H1 (cell line): ENCODE data around the gene FGF4. TPM values are rescaled to one million over a fixed set of nuclear protein-coding genes. Genes with fewer than 3 reads are reported as not detected.

ENCODE experiments used
- CTCF ChIA-PET: fragments of 300-600 bp; sonication (Branson Sonifier 250); formaldehyde crosslinking; loops from one replicate; lab custom pipeline; 2021; ENCODE audit not compliant: partially characterized antibody; lab: Charles Lee
- POLR2A ChIA-PET: fragments of 300-600 bp; sonication (Branson Sonifier 250); formaldehyde crosslinking; loops from one replicate; lab custom pipeline; 2021; ENCODE audit warnings: inconsistent platforms; ENCODE audit not compliant: partially characterized antibody; lab: Charles Lee
- DNase-seq, 2 experiments: peaks; one replicate each; pipeline versions ENCODE4 v3.0.0 to v3.0.0-alpha.2; 2010 to 2022; ENCODE audit warnings: low spot score in 2 of 2, low read depth in 1 of 2, mixed read lengths in 1 of 2
- FAIRE-seq: peaks from 2 replicates; lab custom pipeline; 2011; peaks lifted over from hg19 to GRCh38; lab: Jason Lieb, UNC
- H2AFZ ChIP-seq: 2 replicates; pipeline ENCODE4 v1.8.1; 2012; ENCODE audit warnings: low read length, inconsistent platforms
- H2AK5ac ChIP-seq: 2 replicates; pipeline ENCODE4 v1.6.1; 2013; ENCODE audit warnings: low read depth, low read length
- H2BK120ac ChIP-seq: replicated peaks from 2 replicates; pipeline ENCODE3; 2013; ENCODE audit warnings: low read depth, low read length, inconsistent platforms
- H2BK12ac ChIP-seq: 2 replicates; pipeline ENCODE4 v1.6.1; 2013; ENCODE audit warnings: low read depth, low read length
- H2BK15ac ChIP-seq: 2 replicates; pipeline ENCODE4 v1.6.1; 2013; ENCODE audit warnings: low read length
- H2BK20ac ChIP-seq: 2 replicates; pipeline ENCODE4 v1.6.1; 2013; ENCODE audit warnings: low read length
- H2BK5ac ChIP-seq: 2 replicates; pipeline ENCODE4 v1.6.1; 2013; ENCODE audit warnings: low read depth, low read length
- H3K14ac ChIP-seq: 2 replicates; pipeline ENCODE4 v1.6.1; 2013; ENCODE audit warnings: inconsistent platforms; ENCODE audit not compliant: insufficient read length
- H3K18ac ChIP-seq: 2 replicates; pipeline ENCODE4 v1.6.1; 2013; ENCODE audit warnings: low read length; ENCODE audit errors: extremely low read depth
- H3K23ac ChIP-seq: 2 replicates; pipeline ENCODE4 v1.6.1; 2013; ENCODE audit warnings: inconsistent platforms; ENCODE audit not compliant: insufficient read length
- H3K23me2 ChIP-seq: 2 replicates; pipeline ENCODE4 v1.6.1; 2013; ENCODE audit warnings: low read depth, low read length
- H3K27ac ChIP-seq: 2 replicates; pipeline ENCODE4 v1.6.1; 2011; ENCODE audit warnings: low read depth, low read length, inconsistent platforms
- H3K27me3 ChIP-seq, 4 experiments: replicated peaks in 1 of 4; 1 replicate in 1 of 4; 2 replicates in 3 of 4; pipeline versions ENCODE4 v1.6.1 to v1.8.1; 2011 to 2013; ENCODE audit warnings: low read length in 3 of 4, mild to moderate bottlenecking in 3 of 4, inconsistent platforms in 2 of 4, mixed read lengths in 2 of 4, moderate library complexity in 1 of 4; ENCODE audit not compliant: control insufficient read depth in 3 of 4, insufficient read depth in 3 of 4; ENCODE audit errors: extremely low read depth in 1 of 4
- H3K36me3 ChIP-seq, 4 experiments: 2 replicates each; pipeline versions ENCODE4 v1.6.1 to v1.8.1; 2011 to 2013; ENCODE audit warnings: mild to moderate bottlenecking in 4 of 4, low read length in 3 of 4, moderate library complexity in 2 of 4, control low read depth in 1 of 4, inconsistent platforms in 1 of 4; ENCODE audit not compliant: insufficient read depth in 4 of 4, control insufficient read depth in 2 of 4
- H3K4ac ChIP-seq: replicated peaks from 2 replicates; pipeline ENCODE3; 2013; ENCODE audit warnings: low read length, low read depth, mixed read lengths, inconsistent platforms; ENCODE audit not compliant: insufficient read length
- H3K4me1 ChIP-seq, 4 experiments: replicated peaks in 1 of 4; 1 replicate in 1 of 4; 2 replicates in 3 of 4; pipeline versions ENCODE4 v1.6.1 to v1.8.1; 2011 to 2013; ENCODE audit warnings: low read length in 3 of 4, inconsistent platforms in 2 of 4, mixed read lengths in 1 of 4; ENCODE audit not compliant: insufficient read depth in 4 of 4, control insufficient read depth in 3 of 4
- H3K4me2 ChIP-seq, 2 experiments: 2 replicates each; pipeline versions ENCODE4 v1.6.1 to v1.8.1; 2011 to 2013; ENCODE audit warnings: low read depth in 2 of 2, low read length in 2 of 2, control low read depth in 1 of 2, inconsistent platforms in 1 of 2, mild to moderate bottlenecking in 1 of 2; ENCODE audit not compliant: insufficient read depth in 1 of 2
- H3K4me3 ChIP-seq, 4 experiments: fragments of 200-600, 300-600 bp in 1 of 4; sonication (generic), shearing (Covaris generic), sonication (Bioruptor Twin) in 1 of 4; 2 replicates each; pipeline versions ENCODE4 v1.5.1 to v1.8.1; 2011 to 2016; ENCODE audit warnings: low read length in 4 of 4, low read depth in 3 of 4, control low read depth in 2 of 4, inconsistent platforms in 2 of 4, mild to moderate bottlenecking in 2 of 4, mixed read lengths in 1 of 4, moderate library complexity in 1 of 4; ENCODE audit not compliant: insufficient read depth in 2 of 4; ENCODE audit errors: extremely low read depth in 1 of 4
- H3K56ac ChIP-seq: replicated peaks from 2 replicates; pipeline ENCODE3; 2013; ENCODE audit warnings: low read depth, mild to moderate bottlenecking, mixed read lengths, low read length, inconsistent platforms; ENCODE audit not compliant: insufficient read length
- H3K79me1 ChIP-seq: 2 replicates; pipeline ENCODE4 v1.6.1; 2013; ENCODE audit warnings: low read depth, low read length, control low read depth
- H3K79me2 ChIP-seq, 2 experiments: 2 replicates each; pipeline versions ENCODE4 v1.6.1 to v1.8.1; 2012 to 2013; ENCODE audit warnings: low read length in 2 of 2, mild to moderate bottlenecking in 2 of 2, inconsistent platforms in 1 of 2; ENCODE audit not compliant: insufficient read depth in 2 of 2, control insufficient read depth in 1 of 2
- H3K9ac ChIP-seq, 4 experiments: replicated peaks in 1 of 4; 1 replicate in 1 of 4; 2 replicates in 3 of 4; pipeline versions ENCODE4 v1.6.1 to v1.8.1; 2011 to 2013; ENCODE audit warnings: low read depth in 3 of 4, low read length in 3 of 4, control low read depth in 2 of 4, mild to moderate bottlenecking in 2 of 4, moderate library complexity in 2 of 4, inconsistent platforms in 1 of 4; ENCODE audit errors: extremely low read depth in 1 of 4
- H3K9me3 ChIP-seq, 2 experiments: 2 replicates each; pipeline versions ENCODE4 v1.6.1 to v1.8.1; 2012 to 2013; ENCODE audit warnings: mild to moderate bottlenecking in 2 of 2, moderate library complexity in 2 of 2, control low read depth in 1 of 2, inconsistent platforms in 1 of 2, low read depth in 1 of 2, low read length in 1 of 2, mixed read lengths in 1 of 2; ENCODE audit not compliant: insufficient read depth in 2 of 2
- H4K20me1 ChIP-seq, 2 experiments: replicated peaks in 1 of 2; 2 replicates each; pipeline versions ENCODE3 to v1.8.1; 2011 to 2013; ENCODE audit warnings: inconsistent platforms in 2 of 2, low read length in 2 of 2, mild to moderate bottlenecking in 1 of 2; ENCODE audit not compliant: insufficient read depth in 2 of 2, control insufficient read depth in 1 of 2
- H4K5ac ChIP-seq: 2 replicates; pipeline ENCODE4 v1.6.1; 2013; ENCODE audit warnings: low read length, low read depth, mixed read lengths, inconsistent platforms; ENCODE audit not compliant: insufficient read length
- H4K8ac ChIP-seq: 2 replicates; pipeline ENCODE4 v1.8.0; 2013; ENCODE audit warnings: mild to moderate bottlenecking, moderate library complexity, low read length, inconsistent platforms; ENCODE audit not compliant: insufficient read depth; ENCODE audit errors: extremely low read depth
- H4K91ac ChIP-seq: replicated peaks from 2 replicates; pipeline ENCODE3; 2013; ENCODE audit warnings: low read length, mixed read lengths, inconsistent platforms; ENCODE audit not compliant: insufficient read length
- ASH2L ChIP-seq: fragments of 200-600, 300-600 bp; sonication (generic); IDR thresholded peaks from one replicate; pipeline ENCODE4 v1.7.1; 2017; ENCODE audit warnings: low read length
- BACH1 ChIP-seq: IDR thresholded peaks from 2 replicates; pipeline ENCODE4 v1.6.1; 2012; ENCODE audit warnings: low read length, improper control_type of control experiment
- CEBPB ChIP-seq: IDR thresholded peaks from 2 replicates; pipeline ENCODE4 v1.6.1; 2012; ENCODE audit warnings: low read depth, low read length
- CHD1 ChIP-seq: IDR thresholded peaks from 2 replicates; pipeline ENCODE4 v1.6.1; 2012; ENCODE audit warnings: low read depth, low read length, improper control_type of control experiment
- JUN ChIP-seq: IDR thresholded peaks from 2 replicates; pipeline ENCODE4 v1.6.1; 2011; ENCODE audit warnings: low read depth, mild to moderate bottlenecking, improper control_type of control experiment, low read length
- NANOG ChIP-seq: IDR thresholded peaks from 2 replicates; pipeline ENCODE4 v1.6.1; 2011; ENCODE audit warnings: low read length, low read depth, mild to moderate bottlenecking, inconsistent platforms; ENCODE audit not compliant: insufficient read depth, poor library complexity, severe bottlenecking
- SIX5 ChIP-seq: IDR thresholded peaks from 2 replicates; pipeline ENCODE4 v1.6.1; 2011; ENCODE audit warnings: mild to moderate bottlenecking, low read depth, low read length
- TCF12 ChIP-seq: IDR thresholded peaks from 2 replicates; pipeline ENCODE4 v1.6.1; 2011; ENCODE audit warnings: low read depth, mild to moderate bottlenecking, low read length
- TEAD4 ChIP-seq: IDR thresholded peaks from 2 replicates; pipeline ENCODE4 v1.6.1; 2012; ENCODE audit warnings: low read depth, low read length, inconsistent platforms, mixed read lengths
- YY1 ChIP-seq: IDR thresholded peaks from 2 replicates; pipeline ENCODE4 v1.6.1; 2011; ENCODE audit warnings: low read depth, mild to moderate bottlenecking, low read length
- WGBS, 2 experiments: shearing (Covaris generic) in 1 of 2; methylation state at CpG; one replicate each; pipeline versions ENCODE4 v1.1.6 to v1.1.7; 2013 to 2015; ENCODE audit warnings: low lambda C conversion rate in 2 of 2, mixed read lengths in 2 of 2, inconsistent platforms in 1 of 2, low coverage in 1 of 2, missing lambda C conversion rate in 1 of 2; ENCODE audit not compliant: insufficient replicate concordance in 2 of 2, insufficient coverage in 1 of 2, insufficient read length in 1 of 2; ENCODE audit errors: extremely low coverage in 1 of 2, missing lambda C conversion rate in 1 of 2; 5-methylcytosine and 5-hydroxymethylcytosine counted together
- polyA plus RNA-seq, 7 experiments: library from polyadenylated mRNA; depleted of rRNA in 3 of 7; stranded (reverse) in 5 of 7; unstranded in 2 of 7; fragments of >200 nt in 5 of 7; fragments of 200-250 nt in 2 of 7; gene quantifications; 1 replicate in 5 of 7; 2 replicates in 1 of 7; 4 replicates in 1 of 7; pipeline versions ENCODE4 v1.2.1 to v1.2.3, GENCODE V29; 2011 to 2013; ENCODE audit warnings: missing spikeins in 2 of 7, mixed read lengths in 2 of 7
- total RNA-seq: library from RNA; stranded (reverse); fragmentation: NEBNext Ultra II Directional; extraction: Animal tissue kit (Norgen Biotek cat#: 25700); gene quantifications from 2 replicates; pipeline ENCODE4 v1.2.1, GENCODE V29; 2021
- TF ChIP-seq, protein P1 (sequence below): IDR thresholded peaks from 2 replicates; pipeline ENCODE4 v1.6.1; 2012; ENCODE audit warnings: inconsistent platforms

FGF4 gene
- total and polyA plus RNA-seq, 2 of the 8 experiments (the other 6 are each of a cell fraction or from before 2014, with no cell fraction given) = 0.57 to 2.0 TPM

DNA sequence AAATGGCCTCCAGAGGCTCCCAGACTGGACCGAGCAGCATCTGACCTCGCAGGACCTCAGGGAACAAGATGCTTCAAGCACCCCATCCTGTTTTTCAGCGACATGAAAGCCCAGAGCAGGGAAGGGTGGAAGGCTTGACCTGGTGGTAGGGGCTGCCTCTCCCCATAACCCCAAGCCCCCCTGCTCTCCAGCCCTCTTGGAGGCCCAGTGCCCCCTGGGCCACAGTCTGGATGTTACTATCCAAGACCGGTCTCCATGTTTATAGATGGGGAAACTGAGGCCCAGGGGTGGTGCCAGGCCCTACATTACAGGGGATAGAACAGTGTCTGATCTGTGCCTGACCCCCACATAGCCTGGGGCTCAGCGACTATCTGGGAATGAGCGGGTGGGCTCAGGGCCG is 37.1 kb upstream of the FGF4 start:
- 90% methylated on average over 7 of the region's 7 CpGs; no CpG with 5 or more reads in 1 of the 2 experiments for WGBS, 2 experiments
- no peak overlapping the region for H3K4me3 ChIP-seq
- ChIA-PET CTCF (interaction anchor here (1.0 to 1.6 kb wide), 8 partner anchors 8 to 129 kb away, joined by 3 to 6 read pairs (median 3); no protein-coding TSS in a partner anchor), POLR2A (no interaction called here)
- no peak overlapping the region for H4K91ac ChIP-seq
- H3K79me1 ChIP-seq = no peaks in the 10 kb centered on the region; the same call in 1 of the 2 replicates
- DNase-seq (no peak), FAIRE-seq (no peak)
- no peak overlapping the region for H3K14ac ChIP-seq
- no peak overlapping the region for H2AFZ ChIP-seq
- peaks cover 19% of the 10 kb centered on the region; the same call in 1 of the 2 replicates for H3K23me2 ChIP-seq
- no peak for TF ChIP-seq BACH1
- TF ChIP-seq SIX5 = no peak
- no peak for TF ChIP-seq JUN
- no peak for TF ChIP-seq YY1
- no peak for TF ChIP-seq ASH2L
- no peak for TF ChIP-seq TEAD4
- TF ChIP-seq NANOG = no peak
- TF ChIP-seq, protein P1, sequence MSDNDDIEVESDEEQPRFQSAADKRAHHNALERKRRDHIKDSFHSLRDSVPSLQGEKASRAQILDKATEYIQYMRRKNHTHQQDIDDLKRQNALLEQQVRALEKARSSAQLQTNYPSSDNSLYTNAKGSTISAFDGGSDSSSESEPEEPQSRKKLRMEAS = no peak
- no peak for TF ChIP-seq CEBPB
- no peak for TF ChIP-seq CHD1
- TF ChIP-seq TCF12 = no peak
- H3K4ac ChIP-seq = no peak overlapping the region
- H3K18ac ChIP-seq = no peak overlapping the region
- peaks cover 20 to 37% (median 31%) of the 10 kb centered on the region in 4 experiments for H3K27me3 ChIP-seq
- no peaks in the 10 kb centered on the region for H3K9me3 ChIP-seq
- no peak overlapping the region for H3K23ac ChIP-seq
- peaks cover 0 to 17% (median 6%) of the 10 kb centered on the region in 4 experiments; a peak in 6 of 7 replicates for H3K4me1 ChIP-seq
- no peak overlapping the region for H2BK15ac ChIP-seq
- no peak overlapping the region for H3K56ac ChIP-seq
- no peak overlapping the region for H2BK5ac ChIP-seq
- no peak overlapping the region for H2BK120ac ChIP-seq
- H4K20me1 ChIP-seq = peaks cover 0 to 4% of the 10 kb centered on the region in 2 experiments
- no peak overlapping the region for H2BK12ac ChIP-seq
- H4K8ac ChIP-seq = no peak overlapping the region
- H3K36me3 ChIP-seq = no peaks in the 10 kb centered on the region
- no peak overlapping the region for H3K9ac ChIP-seq
- H2AK5ac ChIP-seq = no peak overlapping the region
- no peak overlapping the region for H3K4me2 ChIP-seq
- H3K79me2 ChIP-seq = no peaks in the 10 kb centered on the region
- H4K5ac ChIP-seq = no peak overlapping the region
- no peak overlapping the region for H2BK20ac ChIP-seq
- H3K27ac ChIP-seq = no peak overlapping the region
